PC-3 (cell line): ENCODE results near the gene CEP112. TPM values are rescaled to one million over a fixed set of nuclear protein-coding genes. Genes with fewer than 3 reads are reported as not detected.

Experiments used
- ATAC-seq: fragments of 200-7000 bp; cut with Tn5 transposase; 2 replicates; pipeline ENCODE4 v1.9.1; 2020; ENCODE audit warnings: mild to moderate bottlenecking, moderate library complexity
- BruUV-seq: library from RNA; stranded (reverse); fragments of 400-500 nt; replicated peaks from 2 replicates; lab custom pipeline; 2021; lab: Mats Ljungman, UMichigan
- CTCF ChIA-PET: fragments of 300-600 bp; sonication (Branson Sonifier 250); formaldehyde crosslinking; loops from one replicate; lab custom pipeline; 2022; ENCODE audit warnings: antibody characterized with exemption; lab: Charles Lee
- POLR2A ChIA-PET: fragments of 300-600 bp; sonication (Branson Sonifier 250); formaldehyde crosslinking; loops from one replicate; lab custom pipeline; 2022; ENCODE audit warnings: antibody characterized with exemption; ENCODE audit not compliant: unreplicated experiment; lab: Charles Lee
- DNase-seq: peaks from one replicate; pipeline ENCODE4 v3.0.0-alpha.2; 2015
- H2AFZ ChIP-seq: fragments of 300-600 bp; sonication (generic); 2 replicates; pipeline ENCODE4 v1.6.0; 2016; ENCODE audit warnings: antibody characterized with exemption, low read length
- H3F3A ChIP-seq: fragments of 300-600 bp; sonication (generic); one replicate; pipeline ENCODE4 v1.6.0; 2017; ENCODE audit warnings: antibody characterized with exemption, low read length, control low read depth, mild to moderate bottlenecking; ENCODE audit not compliant: unreplicated experiment
- H3K27ac ChIP-seq: fragments of 300-600 bp; sonication (generic); 2 replicates; pipeline ENCODE4 v1.5.1; 2016; ENCODE audit warnings: mild to moderate bottlenecking, low read length
- H3K27me3 ChIP-seq: fragments of 300-600 bp; sonication (generic); 2 replicates; pipeline ENCODE4 v1.6.1; 2016; ENCODE audit warnings: low read length, mixed read lengths
- H3K36me3 ChIP-seq: fragments of 300-600 bp; sonication (generic); 2 replicates; pipeline ENCODE4 v1.6.1; 2016; ENCODE audit warnings: low read depth, mixed run types, low read length, mixed read lengths
- H3K4me1 ChIP-seq: fragments of 300-600 bp; sonication (generic); 2 replicates; pipeline ENCODE4 v1.5.1; 2016; ENCODE audit warnings: low read length; ENCODE audit not compliant: insufficient read depth
- H3K4me2 ChIP-seq: fragments of 300-600 bp; sonication (generic); 2 replicates; pipeline ENCODE4 v1.6.0; 2016; ENCODE audit warnings: low read length
- H3K4me3 ChIP-seq: fragments of 300-600 bp; sonication (generic); 2 replicates; pipeline ENCODE4 v1.5.1; 2016; ENCODE audit warnings: mild to moderate bottlenecking, low read length, mixed read lengths
- H3K79me2 ChIP-seq: fragments of 300-600 bp; sonication (generic); 2 replicates; pipeline ENCODE4 v1.6.1; 2017; ENCODE audit warnings: low read length, mixed read lengths
- H3K9ac ChIP-seq: fragments of 300-600 bp; sonication (generic); 2 replicates; pipeline ENCODE4 v1.6.0; 2016; ENCODE audit warnings: mild to moderate bottlenecking, low read length
- H3K9me2 ChIP-seq: fragments of 300-600 bp; sonication (generic); replicated peaks from 2 replicates; pipeline ENCODE4 v1.6.1; 2016; ENCODE audit warnings: mixed run types, low read length, mixed read lengths
- H3K9me3 ChIP-seq: fragments of 300-600 bp; sonication (generic); 2 replicates; pipeline ENCODE4 v1.6.1; 2016; ENCODE audit warnings: low read length, mixed read lengths
- H4K20me1 ChIP-seq: fragments of 300-600 bp; sonication (generic); 2 replicates; pipeline ENCODE4 v1.6.1; 2016; ENCODE audit warnings: low read length, mixed read lengths
- CTCF ChIP-seq: fragments of 300-600 bp; sonication (generic); conservative IDR thresholded peaks from 2 replicates; pipeline ENCODE4 v1.5.1; 2017; ENCODE audit warnings: antibody characterized with exemption, low read depth, mild to moderate bottlenecking, low read length
- EZH2 ChIP-seq: fragments of 300-600 bp; sonication (generic); IDR thresholded peaks from one replicate; pipeline ENCODE4 v1.6.1; 2017; ENCODE audit warnings: antibody characterized with exemption, mild to moderate bottlenecking, low read length; ENCODE audit not compliant: unreplicated experiment
- EZH2phosphoT487 ChIP-seq: fragments of 300-600 bp; sonication (generic); IDR thresholded peaks from 2 replicates; pipeline ENCODE4 v1.6.1; 2018; ENCODE audit warnings: mild to moderate bottlenecking, antibody characterized with exemption, low read length, borderline replicate concordance
- intact Hi-C: fragments of 100-400 bp; cut with micrococcal nuclease; formaldehyde crosslinking; loops from 2 replicates; pipeline ENCODE4 v1.9.0; 2023
- total RNA-seq: library from RNA; depleted of rRNA; stranded (reverse); fragments of >200 nt; gene quantifications from 2 replicates; pipeline ENCODE4 v1.2.3, GENCODE V29; 2014

Gene CEP112
- total RNA-seq, 1 experiment from 2014 or later: 6.5 TPM

- Histone ChIP-seq H3K27ac (no peak overlapping the region), H4K20me1 (no peaks in the 10 kb centered on the region), H3K9me3 (no peaks in the 10 kb centered on the region), H3K9me2 (no peaks in the 10 kb centered on the region), H3K4me2 (no peak overlapping the region), H2AFZ (no peak overlapping the region), H3K9ac (no peak overlapping the region), H3K27me3 (no peaks in the 10 kb centered on the region), H3F3A (no peaks in the 10 kb centered on the region), H3K4me3 (no peak overlapping the region), H3K4me1 (no peaks in the 10 kb centered on the region), H3K79me2 (no peaks in the 10 kb centered on the region), H3K36me3 (no peaks in the 10 kb centered on the region)
- BruUV-seq: no TSS peak
- no peak for DNase-seq
- POLR2A ChIA-PET: no interaction called here
- CTCF ChIA-PET: interaction anchor here (0.6 kb wide), 1 partner anchor 197 kb away, joined by 4 read pairs; no protein-coding TSS in a partner anchor
- ATAC-seq: no peak
- no peak for TF ChIP-seq EZH2
- no peak for TF ChIP-seq EZH2phosphoT487
- no peak for TF ChIP-seq CTCF
- intact Hi-C loops: no loop called here
Observed at GRCh38 chr17:65595071-65595656, 596.8 kb downstream of the CEP112 start.

GRCh38 chr17:65593855-65594845, 597.8 kb downstream of the CEP112 start:
- Histone ChIP-seq H2AFZ (no peak overlapping the region), H3K4me1 (no peaks in the 10 kb centered on the region), H3K79me2 (no peaks in the 10 kb centered on the region), H3K9me3 (no peaks in the 10 kb centered on the region), H3K9ac (no peak overlapping the region), H3K4me3 (no peak overlapping the region), H3K36me3 (no peaks in the 10 kb centered on the region), H3F3A (no peaks in the 10 kb centered on the region), H3K9me2 (no peaks in the 10 kb centered on the region), H3K4me2 (no peak overlapping the region), H4K20me1 (no peaks in the 10 kb centered on the region), H3K27ac (no peak overlapping the region), H3K27me3 (no peaks in the 10 kb centered on the region)
- ChIA-PET CTCF (interaction anchor here (0.6 kb wide), 1 partner anchor 198 kb away, joined by 4 read pairs; no protein-coding TSS in a partner anchor), POLR2A (no interaction called here)
- no TSS peak for BruUV-seq
- ATAC-seq (no peak), DNase-seq (no peak)
- intact Hi-C loops: no loop called here
- TF ChIP-seq CTCF: no peak
- TF ChIP-seq EZH2: no peak
- no peak for TF ChIP-seq EZH2phosphoT487
